GM13976 (cell line): Measurements from ENCODE around the gene KCNN2.

Experiments
- DNase-seq: peaks from one replicate; pipeline ENCODE4 v3.0.0; 2012; ENCODE audit warnings: low spot score
- CTCF ChIP-seq: IDR thresholded peaks from 2 replicates; pipeline ENCODE4 v1.5.1; 2012; ENCODE audit warnings: borderline replicate concordance, mild to moderate bottlenecking; ENCODE audit not compliant: insufficient read depth; ENCODE audit errors: extremely low read depth, missing control alignments, control extremely low read depth
- in situ Hi-C: fragments of 300-500 bp; cut with MboI; formaldehyde crosslinking; loops from one replicate; pipeline ENCODE4 v1.12.0; 2022; ENCODE audit warnings: low sequenced_read_pairs, mixed read lengths, inconsistent platforms; ENCODE audit not compliant: unreplicated experiment

The KCNN2 gene

GRCh38 chr5:114361724-114362196 lies at the start of gene KCNN2:
Gene KCNN2 (plus strand): TSS chr5:114362070. CDS start chr5:114362140, 70 bp downstream.
- peak; percentile 73 for DNase-seq
- no peak for TF ChIP-seq CTCF
- in situ Hi-C loops, result no loop called here

GRCh38 chr5:114312658-114313057 lies 49.2 kb upstream of the KCNN2 start:
- no peak for DNase-seq
- in situ Hi-C loops, result no loop called here
- no peak for TF ChIP-seq CTCF

GRCh38 chr5:114314061-114314460 lies 47.8 kb upstream of the KCNN2 start:
- TF ChIP-seq CTCF, result no peak
- no peak for DNase-seq
- in situ Hi-C loops, result no loop called here

GRCh38 chr5:114316167-114316566 lies 45.7 kb upstream of the KCNN2 start:
- TF ChIP-seq CTCF, result no peak
- in situ Hi-C loops, result no loop called here
- no peak for DNase-seq

- TF ChIP-seq CTCF, result no peak
- no peak for DNase-seq
- in situ Hi-C loops, result no loop called here
Observed at GRCh38 chr5:114317751-114318150, 44.1 kb upstream of the KCNN2 start.

- in situ Hi-C loops, result no loop called here
- DNase-seq, result no peak
- no peak for TF ChIP-seq CTCF
Observed at GRCh38 chr5:114319236-114319635, 42.6 kb upstream of the KCNN2 start.

GRCh38 chr5:114319821-114320220 lies 42.0 kb upstream of the KCNN2 start:
- TF ChIP-seq CTCF, result no peak
- DNase-seq, result no peak
- in situ Hi-C loops, result no loop called here
